ENCODE data around the gene PRPF31.

DNA sequence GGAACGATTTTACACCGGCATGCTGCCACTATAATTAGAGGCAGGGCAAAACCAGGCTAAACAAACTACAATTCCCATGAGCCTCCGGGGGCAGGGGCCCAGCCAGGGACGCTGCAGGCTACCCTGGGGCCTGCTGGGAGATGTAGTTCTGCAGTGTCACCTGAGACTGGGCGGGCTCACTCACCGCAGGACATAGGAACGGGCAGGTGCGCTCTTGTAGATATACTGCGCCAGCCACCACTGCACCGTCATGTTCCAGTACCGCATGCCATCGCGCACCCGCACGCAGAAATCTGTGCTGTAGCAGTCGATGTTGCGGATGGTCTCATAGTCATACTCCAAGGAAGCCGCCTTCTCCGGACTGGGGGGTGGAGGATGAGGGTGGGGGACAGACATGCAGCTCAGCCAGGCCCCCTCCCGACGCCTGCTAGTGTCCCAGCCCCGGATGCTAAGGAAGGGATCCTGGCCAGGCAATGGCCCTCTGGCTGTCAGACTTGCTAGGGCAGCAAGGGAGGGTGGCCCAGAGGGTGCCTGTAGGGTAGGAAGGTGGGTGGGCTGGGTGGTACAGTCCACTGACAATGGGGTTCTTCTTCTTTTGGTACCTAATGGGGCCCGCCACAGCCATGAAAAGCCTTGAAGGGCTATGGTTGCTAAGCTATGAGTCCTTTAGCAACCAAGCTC is 63.2 kb downstream of the PRPF31 start:
- no peak for TF ChIP-seq CTCF (IDR thresholded peaks at IDR 0.05; ENCODE audit: borderline replicate concordance, extremely low read depth, low read length, poor library complexity, severe bottlenecking)
- TF ChIP-seq EZH2 (IDR thresholded peaks at IDR 0.05; ENCODE audit: borderline replicate concordance, low read depth, low read length, severe bottlenecking) = no peak
